GM12801 (cell line): Measurements from ENCODE around the gene CPA1.

Experiments used
- CTCF ChIP-seq: IDR thresholded peaks from one replicate; pipeline ENCODE4 v1.5.1; 2011; ENCODE audit warnings: control low read depth; ENCODE audit not compliant: insufficient read length; ENCODE audit errors: extremely low read depth

The CPA1 gene

GRCh38 chr7:130369110-130369711 is 11.1 kb upstream of the CPA1 start:
- TF ChIP-seq CTCF: no peak

- no peak for TF ChIP-seq CTCF
These were observed 10.3 kb upstream of the CPA1 start for GRCh38 chr7:130369831-130370550.

- no peak for TF ChIP-seq CTCF
These were observed 9.2 kb upstream of the CPA1 start for GRCh38 chr7:130371046-130371445.

- no peak for TF ChIP-seq CTCF
These were observed 7.7 kb upstream of the CPA1 start for GRCh38 chr7:130372402-130373165.

GRCh38 chr7:130374507-130374906 is 5.8 kb upstream of the CPA1 start:
- TF ChIP-seq CTCF: no peak

- TF ChIP-seq CTCF: no peak
These were observed 3.1 kb upstream of the CPA1 start for GRCh38 chr7:130377178-130377577.

- no peak for TF ChIP-seq CTCF
These were observed 1.3 kb upstream of the CPA1 start for GRCh38 chr7:130379019-130379418.
